ENCODE data around the gene TNRC18.

TNRC18 gene

GRCh38 chr7:5450549-5451327, 27.1 kb upstream of the TNRC18 start:
- DNase-seq (ENCODE audit: low spot score): no peak

GRCh38 chr7:5448378-5449037, 24.9 kb upstream of the TNRC18 start:
- no peak for DNase-seq (ENCODE audit: low spot score)

DNA sequence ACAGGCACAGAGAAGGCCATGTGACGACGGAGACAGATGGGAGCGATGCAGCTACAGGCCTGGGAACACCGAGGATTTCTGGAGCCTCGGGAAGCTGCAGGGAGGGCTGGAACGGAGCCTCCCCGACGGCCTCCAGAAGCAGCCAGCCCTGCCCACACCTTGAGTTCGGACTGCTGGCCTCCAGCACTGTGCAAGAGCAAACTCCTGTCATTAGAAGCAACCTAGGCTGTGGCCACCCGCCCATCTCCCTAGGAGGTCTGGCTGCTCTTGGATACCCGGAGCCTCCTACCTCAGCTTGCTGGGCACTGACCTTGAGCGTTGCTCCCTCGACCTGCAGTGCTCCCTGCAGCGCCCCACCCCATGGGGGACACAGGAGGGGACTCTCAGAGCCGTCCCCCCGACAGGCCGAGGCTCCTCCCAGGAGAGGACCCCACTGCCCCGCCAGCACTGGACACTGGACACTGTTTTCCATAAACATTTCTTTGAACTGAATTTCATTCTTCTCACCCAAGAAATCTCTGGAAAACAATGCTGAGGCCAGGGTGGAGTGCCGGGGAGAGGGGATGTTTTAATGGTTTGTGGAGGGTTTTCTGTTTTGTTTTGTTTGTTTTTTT, 22.5 kb upstream of the TNRC18 start:
- no peak for DNase-seq (ENCODE audit: low spot score)

- no peak for DNase-seq (ENCODE audit: low spot score)
Observed at GRCh38 chr7:5443678-5444077, 20.0 kb upstream of the TNRC18 start.

DNA sequence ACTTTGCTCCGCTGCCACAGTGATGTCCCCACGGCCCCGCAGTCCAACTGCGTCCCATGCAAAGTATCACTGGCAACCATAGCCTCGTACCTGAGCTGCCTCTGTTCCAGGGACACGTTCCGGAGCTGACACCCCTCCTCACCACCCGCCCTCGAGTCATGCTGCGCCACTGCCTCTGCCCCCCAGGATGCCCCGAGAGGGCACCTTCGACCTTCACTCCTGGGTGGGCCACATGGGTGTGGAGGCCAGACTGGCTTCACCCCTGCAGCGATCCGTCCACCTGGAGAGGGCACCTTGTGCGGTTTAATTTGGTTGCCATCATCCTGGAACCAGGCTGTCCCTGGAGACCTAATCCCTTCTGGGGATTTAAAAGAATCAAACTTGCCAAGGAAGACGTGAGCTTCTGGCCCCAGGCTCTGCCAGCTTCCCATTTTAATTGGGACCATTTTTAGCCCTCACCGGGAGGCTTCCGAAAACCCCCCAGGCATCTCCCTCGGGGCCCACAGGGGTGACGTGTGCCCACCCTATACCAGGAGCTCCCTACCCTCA, 19.2 kb upstream of the TNRC18 start:
- no peak for DNase-seq (ENCODE audit: low spot score)

- DNase-seq (ENCODE audit: low spot score): no peak
Observed at GRCh38 chr7:5441840-5442503, 18.3 kb upstream of the TNRC18 start.

GRCh38 chr7:5439572-5440496, 16.2 kb upstream of the TNRC18 start:
- DNase-seq (ENCODE audit: low spot score): no peak

DNA sequence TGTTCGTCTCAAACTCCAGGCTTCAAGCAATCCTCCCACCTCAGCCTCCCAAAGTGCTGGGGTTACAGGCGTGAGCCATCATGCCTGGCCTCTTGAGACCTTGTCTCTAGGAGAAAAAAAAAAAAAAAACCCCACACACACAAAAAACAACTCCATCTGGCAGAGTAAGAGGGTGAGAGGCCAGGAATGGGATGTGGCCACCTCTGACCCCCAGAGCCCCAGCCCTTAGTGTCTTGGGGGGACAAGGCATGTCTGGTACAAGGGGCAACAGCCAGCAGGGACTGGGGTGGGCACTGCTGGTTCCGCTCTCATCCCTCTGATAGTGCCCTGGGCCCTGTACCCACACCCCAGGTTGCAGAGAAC, 15.6 kb upstream of the TNRC18 start:
- no peak for DNase-seq (ENCODE audit: low spot score)

DNA sequence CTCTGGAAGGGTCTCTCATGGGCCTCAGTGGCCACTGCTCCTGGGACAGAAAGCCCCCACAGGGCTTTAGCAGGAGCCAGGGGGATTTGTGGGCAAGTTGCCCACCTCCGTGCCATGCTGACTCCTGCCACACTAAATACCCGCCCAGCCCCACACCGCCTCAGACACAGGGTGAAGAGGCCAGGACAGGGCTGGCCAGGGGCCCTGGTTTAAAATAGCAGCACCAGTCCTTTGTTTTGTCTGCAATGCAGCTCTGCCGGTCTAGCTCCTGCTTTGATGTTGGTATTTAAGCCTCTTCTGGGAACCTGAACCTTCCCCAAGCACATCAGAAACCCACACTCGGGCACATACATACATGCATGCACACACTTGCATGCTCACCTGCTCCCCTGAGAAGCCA, 14.4 kb upstream of the TNRC18 start:
- no peak for DNase-seq (ENCODE audit: low spot score)

GRCh38 chr7:5437348-5437892, 13.8 kb upstream of the TNRC18 start:
- DNase-seq (ENCODE audit: low spot score): no peak

DNA sequence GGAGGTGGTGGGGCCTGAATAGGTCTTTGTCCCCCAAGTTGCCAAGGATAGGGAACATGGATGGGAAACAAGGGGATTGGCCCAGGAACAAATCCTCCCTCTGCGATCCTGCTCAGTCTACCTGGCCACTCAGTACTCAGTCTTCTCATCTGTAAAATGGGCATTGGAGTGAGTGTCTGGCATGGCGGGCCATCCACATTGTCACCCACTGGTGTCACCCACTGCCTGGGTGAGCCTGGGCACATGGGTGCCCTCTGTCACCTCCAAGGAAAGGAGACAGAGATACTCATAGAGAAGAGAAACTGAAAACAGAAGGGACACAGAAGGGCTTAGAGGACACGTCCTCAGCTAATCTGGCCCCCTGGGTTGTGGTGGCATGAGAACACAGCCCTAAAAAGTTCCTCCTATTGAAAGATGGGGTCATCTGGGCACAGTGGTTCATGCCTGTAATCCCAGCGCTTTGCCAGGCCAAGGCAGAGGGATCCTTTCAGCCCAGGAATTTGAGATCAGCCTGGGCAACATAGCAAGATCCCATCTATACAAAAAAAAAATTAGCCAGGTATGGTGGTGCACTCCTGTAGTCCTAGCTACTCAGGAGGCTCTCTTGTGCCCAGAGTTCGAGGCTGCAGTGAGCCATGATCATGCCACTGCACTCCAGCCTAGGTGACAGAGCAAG, 12.5 kb upstream of the TNRC18 start:
- DNase-seq (ENCODE audit: low spot score): no peak

DNA sequence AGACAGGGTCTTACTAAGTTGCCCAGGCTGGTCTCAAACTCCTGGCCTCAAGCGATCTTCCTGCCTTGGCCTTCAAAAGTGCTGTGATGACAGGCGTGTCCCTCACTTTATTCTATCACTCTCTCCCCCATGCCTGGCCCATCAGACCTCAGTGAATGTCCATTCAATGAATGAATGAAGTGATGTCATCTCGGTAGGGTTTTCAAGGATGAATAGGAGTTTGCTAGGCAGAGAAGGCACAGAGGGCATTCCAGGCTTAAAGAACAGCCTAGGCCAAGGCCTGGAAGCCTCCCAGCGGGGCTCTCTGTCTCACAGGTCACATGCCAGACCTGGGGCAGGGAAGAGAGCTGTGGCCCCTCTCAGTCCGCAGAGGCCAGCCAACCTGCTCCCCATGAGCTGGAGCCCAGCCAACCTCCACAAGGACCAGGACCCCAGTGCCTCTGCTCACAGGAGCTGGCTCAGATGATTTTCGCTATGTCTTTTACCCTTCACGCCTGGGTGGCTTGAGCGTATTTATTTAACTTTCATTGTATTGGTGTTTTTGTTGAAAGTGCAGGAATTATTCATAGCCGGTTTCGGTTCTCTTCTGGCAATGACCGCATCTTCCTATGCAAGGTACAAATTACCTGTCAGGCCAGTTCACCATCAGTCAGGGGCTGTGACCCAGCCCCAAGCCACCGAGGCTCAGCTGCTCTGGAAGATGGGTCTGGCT, 11.8 kb upstream of the TNRC18 start:
- DNase-seq (ENCODE audit: low spot score): no peak

- DNase-seq (ENCODE audit: low spot score): no peak
Observed at GRCh38 chr7:5433181-5433580, 9.5 kb upstream of the TNRC18 start.

DNA sequence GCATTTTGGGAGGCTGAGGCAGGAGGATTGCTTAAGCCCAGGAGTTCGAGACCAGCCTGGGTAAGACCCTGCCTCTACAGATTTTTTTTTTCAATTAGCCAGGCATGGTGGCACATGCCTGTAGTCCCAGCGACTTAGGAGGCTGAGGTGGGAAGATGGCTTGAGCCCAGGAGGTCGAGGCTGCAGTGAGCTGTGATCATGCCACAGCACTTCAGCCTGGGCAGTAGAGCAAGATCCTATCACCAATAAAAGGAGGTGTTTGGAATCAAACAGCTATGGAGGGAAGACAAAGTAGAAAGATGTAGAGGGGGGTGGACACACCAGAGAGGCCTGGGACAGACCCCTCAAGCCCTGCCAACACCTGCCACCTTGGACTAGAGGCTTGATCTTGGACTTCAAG, 9.1 kb upstream of the TNRC18 start:
- no peak for DNase-seq (ENCODE audit: low spot score)

DNA sequence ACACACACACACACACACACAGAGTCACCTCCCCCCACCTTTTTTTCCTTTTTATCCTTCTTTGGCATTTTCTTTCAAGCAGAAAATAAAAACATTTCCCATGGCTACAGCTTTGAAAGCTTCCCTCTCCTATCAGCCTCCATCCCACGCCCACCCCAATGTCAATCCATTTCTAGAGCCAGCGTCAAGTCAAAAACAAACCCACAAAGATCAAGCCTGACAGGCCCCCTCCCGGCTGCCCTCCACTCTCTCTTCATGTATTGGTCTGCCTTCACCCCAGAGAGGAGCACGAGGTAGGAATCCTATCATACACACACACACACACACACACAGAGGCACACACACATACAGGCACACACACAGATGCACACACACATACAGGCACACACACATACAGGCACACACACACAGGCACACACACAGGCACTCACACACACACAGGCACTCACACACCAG, 8.0 kb upstream of the TNRC18 start:
- DNase-seq (ENCODE audit: low spot score): no peak

- no peak for DNase-seq (ENCODE audit: low spot score)
Observed at GRCh38 chr7:5430612-5430947, 6.9 kb upstream of the TNRC18 start.

- no peak for DNase-seq (ENCODE audit: low spot score)
Observed at GRCh38 chr7:5429857-5430611, 6.4 kb upstream of the TNRC18 start.

GRCh38 chr7:5429253-5429856, 5.7 kb upstream of the TNRC18 start:
- DNase-seq (ENCODE audit: low spot score): no peak

All from RKO (cell line).